ENCODE data around the gene ARHGAP10.
"Not testable (repeated sequence)": the region's sequence is repeated elsewhere in the genome, so short reads cannot be mapped to it uniquely, and the experiment has no call there.

Gene ARHGAP10

GRCh38 chr4:147794787-147795413 lies 63.0 kb downstream of the ARHGAP10 start:
- no peaks in the 10 kb centered on the region for H3K9me3 ChIP-seq (replicated peaks; ENCODE audit: insufficient read depth, low read length)
- no peak overlapping the region for H3K4me2 ChIP-seq (ENCODE audit: low read depth, low read length)
- no peak for DNase-seq
- H3K9me2 ChIP-seq (replicated peaks; ENCODE audit: insufficient read depth, low read length) = no peaks in the 10 kb centered on the region
- peaks cover 7% of the 10 kb centered on the region; the same call in 1 of the 2 replicates for H4K20me1 ChIP-seq (ENCODE audit: insufficient read depth, low read length)
- TF ChIP-seq CTCF (IDR thresholded peaks at IDR 0.05; ENCODE audit: low read length) (no peak), EZH2 (optimal IDR thresholded peaks at IDR 0.05; ENCODE audit: low read depth, low read length) (no peak), EZH2phosphoT487 (IDR thresholded peaks at IDR 0.05; ENCODE audit: low read length) (no peak)
- no peaks in the 10 kb centered on the region for H3K36me3 ChIP-seq (replicated peaks; ENCODE audit: insufficient read depth, low read length)
- peaks cover 12% of the 10 kb centered on the region for H3K4me1 ChIP-seq (ENCODE audit: low read length)
- H3K4me3 ChIP-seq (ENCODE audit: low read length) = no peak overlapping the region
- H3F3A ChIP-seq (ENCODE audit: insufficient read depth, low read length) = no peaks in the 10 kb centered on the region
- no peaks in the 10 kb centered on the region for H3K27me3 ChIP-seq (replicated peaks; ENCODE audit: insufficient read depth, low read length)
- H2AFZ ChIP-seq (ENCODE audit: low read length) = no peak overlapping the region
- no peak overlapping the region for H3K9ac ChIP-seq (ENCODE audit: low read length)
- H3K79me2 ChIP-seq (ENCODE audit: low read length) = peaks cover 90% of the 10 kb centered on the region
- H3K27ac ChIP-seq (ENCODE audit: low read length) = no peak overlapping the region

GRCh38 chr4:147799057-147799456 lies 67.2 kb downstream of the ARHGAP10 start:
- not testable (repeated sequence) for H3K27ac ChIP-seq (ENCODE audit: low read length); H3K27me3 ChIP-seq (replicated peaks; ENCODE audit: insufficient read depth, low read length); H2AFZ ChIP-seq (ENCODE audit: low read length); DNase-seq; H3K9ac ChIP-seq (ENCODE audit: low read length); H3K9me2 ChIP-seq (replicated peaks; ENCODE audit: insufficient read depth, low read length); H3K9me3 ChIP-seq (replicated peaks; ENCODE audit: insufficient read depth, low read length); H3F3A ChIP-seq (ENCODE audit: insufficient read depth, low read length); H3K4me3 ChIP-seq (ENCODE audit: low read length); H3K36me3 ChIP-seq (replicated peaks; ENCODE audit: insufficient read depth, low read length)
- Histone ChIP-seq H3K4me1 (ENCODE audit: low read length) (peaks cover 19% of the 10 kb centered on the region), H3K79me2 (ENCODE audit: low read length) (peaks cover 94% of the 10 kb centered on the region), H3K4me2 (ENCODE audit: low read depth, low read length) (peak overlapping the region; percentile 43), H4K20me1 (ENCODE audit: insufficient read depth, low read length) (peaks cover 12% of the 10 kb centered on the region)

GRCh38 chr4:147799986-147800555 lies 68.2 kb downstream of the ARHGAP10 start:
- peaks cover 19% of the 10 kb centered on the region for H4K20me1 ChIP-seq (ENCODE audit: insufficient read depth, low read length)
- DNase-seq = peak; percentile 78
- peaks cover 94% of the 10 kb centered on the region for H3K79me2 ChIP-seq (ENCODE audit: low read length)
- H3K4me1 ChIP-seq (ENCODE audit: low read length) = peaks cover 19% of the 10 kb centered on the region
- no peaks in the 10 kb centered on the region for H3K36me3 ChIP-seq (replicated peaks; ENCODE audit: insufficient read depth, low read length)
- TF ChIP-seq EZH2 (optimal IDR thresholded peaks at IDR 0.05; ENCODE audit: low read depth, low read length) (no peak), EZH2phosphoT487 (IDR thresholded peaks at IDR 0.05; ENCODE audit: low read length) (no peak), CTCF (IDR thresholded peaks at IDR 0.05; ENCODE audit: low read length) (peak; percentile 28)
- H3K9me2 ChIP-seq (replicated peaks; ENCODE audit: insufficient read depth, low read length) = no peaks in the 10 kb centered on the region
- H3K9ac ChIP-seq (ENCODE audit: low read length) = no peak overlapping the region
- H3K27me3 ChIP-seq (replicated peaks; ENCODE audit: insufficient read depth, low read length) = no peaks in the 10 kb centered on the region
- H3K4me3 ChIP-seq (ENCODE audit: low read length) = no peak overlapping the region
- H3F3A ChIP-seq (ENCODE audit: insufficient read depth, low read length) = no peaks in the 10 kb centered on the region
- no peak overlapping the region for H2AFZ ChIP-seq (ENCODE audit: low read length)
- peak overlapping the region; percentile 28; the same call in 1 of the 2 replicates for H3K27ac ChIP-seq (ENCODE audit: low read length)
- H3K9me3 ChIP-seq (replicated peaks; ENCODE audit: insufficient read depth, low read length) = no peaks in the 10 kb centered on the region
- H3K4me2 ChIP-seq (ENCODE audit: low read depth, low read length) = peak overlapping the region; percentile 43; the same call in 1 of the 2 replicates

GRCh38 chr4:147801820-147802219 lies 69.9 kb downstream of the ARHGAP10 start:
- Histone ChIP-seq H4K20me1 (ENCODE audit: insufficient read depth, low read length) (peaks cover 19% of the 10 kb centered on the region), H3K9me3 (replicated peaks; ENCODE audit: insufficient read depth, low read length) (no peaks in the 10 kb centered on the region), H3K4me3 (ENCODE audit: low read length) (no peak overlapping the region), H3K4me1 (ENCODE audit: low read length) (peaks cover 19% of the 10 kb centered on the region), H2AFZ (ENCODE audit: low read length) (no peak overlapping the region), H3K9me2 (replicated peaks; ENCODE audit: insufficient read depth, low read length) (no peaks in the 10 kb centered on the region), H3K79me2 (ENCODE audit: low read length) (peaks cover 95% of the 10 kb centered on the region), H3K4me2 (ENCODE audit: low read depth, low read length) (no peak overlapping the region), H3K27ac (ENCODE audit: low read length) (no peak overlapping the region), H3K9ac (ENCODE audit: low read length) (no peak overlapping the region), H3F3A (ENCODE audit: insufficient read depth, low read length) (no peaks in the 10 kb centered on the region), H3K36me3 (replicated peaks; ENCODE audit: insufficient read depth, low read length) (no peaks in the 10 kb centered on the region), H3K27me3 (replicated peaks; ENCODE audit: insufficient read depth, low read length) (no peaks in the 10 kb centered on the region)
- DNase-seq = no peak
- no peak for TF ChIP-seq CTCF (IDR thresholded peaks at IDR 0.05; ENCODE audit: low read length)
- no peak for TF ChIP-seq EZH2phosphoT487 (IDR thresholded peaks at IDR 0.05; ENCODE audit: low read length)
- no peak for TF ChIP-seq EZH2 (optimal IDR thresholded peaks at IDR 0.05; ENCODE audit: low read depth, low read length)

All from MM.1S (cell line).